NT2/D1 (cell line): Measurements from ENCODE around the gene PMEL.

ENCODE experiments used
- YY1 ChIP-seq: IDR thresholded peaks from 2 replicates; pipeline ENCODE4 v1.6.1; 2011; ENCODE audit not compliant: insufficient read length, insufficient read depth
- ZNF274 ChIP-seq: IDR thresholded peaks from 2 replicates; pipeline ENCODE4 v1.6.1; 2011; ENCODE audit warnings: mild to moderate bottlenecking, low read depth, low read length

DNA sequence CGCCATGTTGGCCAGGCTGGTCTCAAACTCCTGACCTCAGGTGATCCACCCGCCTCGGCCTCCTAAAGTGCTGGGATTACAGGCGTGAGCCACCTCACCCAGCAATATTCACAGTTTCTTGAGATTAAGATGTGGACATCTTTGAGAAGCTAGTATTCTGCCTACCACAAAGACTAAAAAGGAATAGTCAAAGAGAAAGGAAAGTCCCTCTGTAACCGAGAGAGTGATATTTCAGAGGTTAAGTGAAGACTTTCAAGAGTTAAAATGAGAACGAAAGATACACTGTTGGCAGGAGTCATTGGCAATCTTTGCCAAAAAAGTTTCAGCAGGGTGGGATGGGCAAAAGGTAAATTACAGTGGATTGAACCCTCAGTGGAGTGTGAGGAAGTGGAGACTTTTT lies 19.3 kb downstream of the PMEL start:
- TF ChIP-seq YY1 (no peak), ZNF274 (no peak)
